ENCODE results near the gene GLG1.
"Not testable (repeated sequence)": the region's sequence is repeated elsewhere in the genome, so short reads cannot be mapped to it uniquely, and the experiment has no call there.

GLG1 gene

GRCh38 chr16:74398212-74398895 is 208.6 kb downstream of the GLG1 start:
- DNase-seq: not testable (repeated sequence)
